Measurements from ENCODE around the gene INPP5D. TPM values are rescaled to one million over a fixed set of nuclear protein-coding genes. Genes with fewer than 3 reads are reported as not detected.

The INPP5D gene
- total and polyA plus RNA-seq, 2 of the 8 experiments (the other 6 are each of a cell fraction or from before 2014, with no cell fraction given): 4.5 to 7.1 TPM

- Histone ChIP-seq H3K23me2 (ENCODE audit: low read depth, low read length) (peaks cover 8% of the 10 kb centered on the region; the same call in 1 of the 2 replicates), H3K36me3 (ENCODE audit: control insufficient read depth in 2 of 4, insufficient read depth in 4 of 4, low read length in 3 of 4) (peaks cover 0 to 7% (median 0%) of the 10 kb centered on the region in 4 experiments; a peak in 3 of 8 replicates), H4K5ac (ENCODE audit: insufficient read length, low read depth, low read length) (no peak overlapping the region), H3K4me1 (replicated peaks in 1 of 4; ENCODE audit: control insufficient read depth in 3 of 4, insufficient read depth in 4 of 4, low read length in 3 of 4) (no peaks in the 10 kb centered on the region; a peak in 1 of 7 replicates), H4K20me1 (replicated peaks in 1 of 2; ENCODE audit: control insufficient read depth in 1 of 2, insufficient read depth in 2 of 2, low read length in 2 of 2) (peaks cover 0 to 1% of the 10 kb centered on the region in 2 experiments), H2BK5ac (ENCODE audit: low read depth, low read length) (no peak overlapping the region), H3K23ac (ENCODE audit: insufficient read length) (no peak overlapping the region), H3K27ac (ENCODE audit: low read depth, low read length) (no peak overlapping the region), H2BK20ac (ENCODE audit: low read length) (no peak overlapping the region), H4K8ac (ENCODE audit: extremely low read depth, insufficient read depth, low read length) (no peak overlapping the region), H3K4ac (replicated peaks; ENCODE audit: insufficient read length, low read depth, low read length) (no peak overlapping the region), H3K79me2 (ENCODE audit: control insufficient read depth in 1 of 2, insufficient read depth in 2 of 2, low read length in 2 of 2) (no peaks in the 10 kb centered on the region), H3K27me3 (replicated peaks in 1 of 4; ENCODE audit: control insufficient read depth in 3 of 4, extremely low read depth in 1 of 4, insufficient read depth in 3 of 4, low read length in 3 of 4) (no peaks in the 10 kb centered on the region), H3K79me1 (ENCODE audit: low read depth, low read length) (no peaks in the 10 kb centered on the region), H2BK12ac (ENCODE audit: low read depth, low read length) (no peak overlapping the region), H3K9me3 (ENCODE audit: insufficient read depth in 2 of 2, low read depth in 1 of 2, low read length in 1 of 2) (no peaks in the 10 kb centered on the region), H3K9ac (replicated peaks in 1 of 4; ENCODE audit: extremely low read depth in 1 of 4, low read depth in 3 of 4, low read length in 3 of 4) (no peak overlapping the region), H3K14ac (ENCODE audit: insufficient read length) (no peak overlapping the region), H3K4me2 (ENCODE audit: insufficient read depth in 1 of 2, low read depth in 2 of 2, low read length in 2 of 2) (no peak overlapping the region), H2BK15ac (ENCODE audit: low read length) (no peak overlapping the region), H4K91ac (replicated peaks; ENCODE audit: insufficient read length, low read length) (no peak overlapping the region), H2AFZ (ENCODE audit: low read length) (no peak overlapping the region), H3K4me3 (ENCODE audit: extremely low read depth in 1 of 4, insufficient read depth in 2 of 4, low read depth in 3 of 4, low read length in 4 of 4) (no peak overlapping the region), H2BK120ac (replicated peaks; ENCODE audit: low read depth, low read length) (no peak overlapping the region), H3K56ac (replicated peaks; ENCODE audit: insufficient read length, low read depth, low read length) (no peak overlapping the region), H2AK5ac (ENCODE audit: low read depth, low read length) (no peak overlapping the region), H3K18ac (ENCODE audit: extremely low read depth, low read length) (no peak overlapping the region)
- WGBS, 2 experiments (ENCODE audit: extremely low coverage in 1 of 2, insufficient coverage in 1 of 2, insufficient read length in 1 of 2, insufficient replicate concordance in 2 of 2, low coverage in 1 of 2, low lambda C conversion rate in 2 of 2, missing lambda C conversion rate in 1 of 2): 83% methylated on average over 7 of the region's 7 CpGs; no CpG with 5 or more reads in 1 of the 2 experiments
- TF ChIP-seq SIX5 (IDR thresholded peaks at IDR 0.05; ENCODE audit: low read depth, low read length): no peak
- no peak for TF ChIP-seq TAF1 (IDR thresholded peaks at IDR 0.05; ENCODE audit: low read depth, low read length)
- TF ChIP-seq, protein P1, sequence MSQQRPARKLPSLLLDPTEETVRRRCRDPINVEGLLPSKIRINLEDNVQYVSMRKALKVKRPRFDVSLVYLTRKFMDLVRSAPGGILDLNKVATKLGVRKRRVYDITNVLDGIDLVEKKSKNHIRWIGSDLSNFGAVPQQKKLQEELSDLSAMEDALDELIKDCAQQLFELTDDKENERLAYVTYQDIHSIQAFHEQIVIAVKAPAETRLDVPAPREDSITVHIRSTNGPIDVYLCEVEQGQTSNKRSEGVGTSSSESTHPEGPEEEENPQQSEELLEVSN (IDR thresholded peaks at IDR 0.05): no peak
- no peak for TF ChIP-seq POLR2AphosphoS5 (IDR thresholded peaks at IDR 0.05; ENCODE audit: low read depth, low read length)
- TF ChIP-seq SRF (IDR thresholded peaks at IDR 0.05; ENCODE audit: low read depth, low read length): no peak
- no peak for TF ChIP-seq KDM4A (IDR thresholded peaks at IDR 0.05; ENCODE audit: low read depth, low read length, severe bottlenecking)
- DNase-seq (ENCODE audit: low read depth in 1 of 2, low spot score in 2 of 2) (no peak), FAIRE-seq (no peak)
- POLR2A ChIA-PET (ENCODE audit: partially characterized antibody): no interaction called here
- CTCF ChIA-PET (ENCODE audit: partially characterized antibody): interaction anchor here (0.5 to 2.7 kb wide), 4 partner anchors 22 to 164 kb away, joined by 3 to 16 read pairs (median 5); no protein-coding TSS in a partner anchor
Observed at GRCh38 chr2:233174137-233174536, 114.0 kb downstream of the INPP5D start.

Measured in H1 (cell line).